Measurements from ENCODE around the gene HYAL2.
"Not testable (repeated sequence)": the region's sequence is repeated elsewhere in the genome, so short reads cannot be mapped to it uniquely, and the experiment has no call there.

The HYAL2 gene

GRCh38 chr3:50287262-50287661 is 35.3 kb downstream of the HYAL2 start:
- no peak for DNase-seq

GRCh38 chr3:50286322-50287227 is 36.0 kb downstream of the HYAL2 start:
- no peak for DNase-seq

GRCh38 chr3:50284121-50284520 is 38.4 kb downstream of the HYAL2 start:
- not testable (repeated sequence) for DNase-seq

- DNase-seq: no peak
These were observed 43.1 kb downstream of the HYAL2 start for GRCh38 chr3:50279255-50280016.

- DNase-seq: no peak
These were observed 43.7 kb downstream of the HYAL2 start, which contains the start of gene LSMEM2 for GRCh38 chr3:50278880-50279224. LSMEM2 (plus strand) TSS chr3:50279087; CDS start chr3:50279114, 27 bp downstream.

GRCh38 chr3:50278123-50278879 is 44.2 kb downstream of the HYAL2 start:
- DNase-seq: no peak

GRCh38 chr3:50276762-50277101 is 45.8 kb downstream of the HYAL2 start:
- DNase-seq: no peak

GRCh38 chr3:50275996-50276761 is 46.4 kb downstream of the HYAL2 start:
- DNase-seq: peak in 1 of 2 donors; percentile 19

GRCh38 chr3:50275141-50275995 is 47.2 kb downstream of the HYAL2 start:
- no peak for DNase-seq

- peak; percentile 70 to 73 for DNase-seq
These were observed 48.0 kb downstream of the HYAL2 start for GRCh38 chr3:50274371-50275104.

GRCh38 chr3:50273689-50274065 is 48.9 kb downstream of the HYAL2 start:
- DNase-seq: no peak

- peak; percentile 84 to 86 for DNase-seq
These were observed 49.4 kb downstream of the HYAL2 start for GRCh38 chr3:50272911-50273688.

GRCh38 chr3:50272538-50272910 is 50.0 kb downstream of the HYAL2 start:
- not testable (repeated sequence) for DNase-seq

GRCh38 chr3:50271314-50271936 is 51.1 kb downstream of the HYAL2 start:
- no peak for DNase-seq

GRCh38 chr3:50270422-50271224 is 51.9 kb downstream of the HYAL2 start:
- DNase-seq: no peak

- no peak for DNase-seq
These were observed 52.5 kb downstream of the HYAL2 start for GRCh38 chr3:50269977-50270413.

GRCh38 chr3:50269460-50269859 is 53.1 kb downstream of the HYAL2 start:
- no peak for DNase-seq

GRCh38 chr3:50268703-50269451 is 53.7 kb downstream of the HYAL2 start, which contains the start of gene SEMA3B:
SEMA3B (plus strand) TSS chr3:50269147; CDS start chr3:50269241, 94 bp downstream.
- DNase-seq: no peak

Measured in CD4-positive, alpha-beta T cell treated with Interleukin-1 beta for 1 hour (primary cell).